OCI-LY3 (cell line): ENCODE results near the gene ARHGEF17.

Source experiments
- H2AFZ ChIP-seq: fragments of 200-600, 300-600 bp; shearing (Covaris generic); 2 replicates; pipeline ENCODE4 v1.6.0; 2014; ENCODE audit warnings: antibody characterized with exemption, low read depth, low read length
- H3K27ac ChIP-seq: fragments of 200-600, 300-600 bp; sonication (generic); 2 replicates; pipeline ENCODE4 v1.5.1; 2014; ENCODE audit warnings: mild to moderate bottlenecking, low read length, moderate library complexity, mixed read lengths
- H3K27me3 ChIP-seq: fragments of 200-600, 300-600 bp; sonication (generic); 2 replicates; pipeline ENCODE4 v1.6.1; 2014; ENCODE audit warnings: low read depth, low read length, mixed read lengths
- H3K36me3 ChIP-seq: fragments of 200-600, 300-600 bp; sonication (generic); replicated peaks from 2 replicates; pipeline ENCODE3; 2014; ENCODE audit warnings: low read depth, low read length, mixed read lengths
- H3K4me1 ChIP-seq: fragments of 300-600, 200-600 bp; sonication (generic); 2 replicates; pipeline ENCODE4 v1.6.1; 2014; ENCODE audit warnings: low read length, mixed read lengths
- H3K4me2 ChIP-seq: fragments of 200-600, 300-600 bp; sonication (generic); 2 replicates; pipeline ENCODE4 v1.6.1; 2014; ENCODE audit warnings: low read length, mixed read lengths
- H3K4me3 ChIP-seq: fragments of 300-600, 200-600 bp; sonication (generic); 2 replicates; pipeline ENCODE4 v1.5.1; 2014; ENCODE audit warnings: antibody characterized with exemption, mild to moderate bottlenecking, low read length, moderate library complexity
- H3K79me2 ChIP-seq: fragments of 300-600, 200-600 bp; shearing (Covaris generic); 2 replicates; pipeline ENCODE4 v1.6.1; 2014; ENCODE audit warnings: mild to moderate bottlenecking, low read length, mixed read lengths
- H3K9ac ChIP-seq: fragments of 300-600, 200-600 bp; shearing (Covaris generic); 2 replicates; pipeline ENCODE4 v1.6.0; 2014; ENCODE audit warnings: mild to moderate bottlenecking, low read length, moderate library complexity
- H3K9me3 ChIP-seq: fragments of 200-600, 300-600 bp; shearing (Covaris generic); 2 replicates; pipeline ENCODE4 v1.6.1; 2014; ENCODE audit warnings: low read length, mixed read lengths; ENCODE audit not compliant: insufficient read depth
- H4K20me1 ChIP-seq: fragments of 200-600, 300-600 bp; sonication (generic); 2 replicates; pipeline ENCODE4 v1.6.1; 2016; ENCODE audit warnings: low read length, mixed read lengths; ENCODE audit not compliant: insufficient read depth
- CTCF ChIP-seq: fragments of 200-600, 300-600 bp; sonication (generic); IDR thresholded peaks from 2 replicates; pipeline ENCODE4 v1.5.1; 2014; ENCODE audit warnings: antibody characterized with exemption, low read length, low read depth
- EZH2phosphoT487 ChIP-seq: fragments of 200-600 bp; shearing (Covaris generic); IDR thresholded peaks from 2 replicates; pipeline ENCODE4 v1.6.1; 2018; ENCODE audit warnings: antibody characterized with exemption, mixed run types, low read depth

The ARHGEF17 gene

GRCh38 chr11:73367482-73368024 is 59.5 kb downstream of the ARHGEF17 start:
- Histone ChIP-seq H3K27ac (no peak overlapping the region), H3K79me2 (no peaks in the 10 kb centered on the region), H3K4me1 (peaks cover 19% of the 10 kb centered on the region), H2AFZ (peak overlapping the region; percentile 46; the same call in 1 of the 2 replicates), H3K4me2 (peak overlapping the region; percentile 27), H3K36me3 (no peaks in the 10 kb centered on the region), H3K9ac (no peak overlapping the region), H3K4me3 (no peak overlapping the region), H3K9me3 (no peaks in the 10 kb centered on the region), H4K20me1 (no peaks in the 10 kb centered on the region), H3K27me3 (no peaks in the 10 kb centered on the region)
- TF ChIP-seq EZH2phosphoT487 (no peak), CTCF (no peak)

- peaks cover 17% of the 10 kb centered on the region for H3K4me1 ChIP-seq
- H3K4me2 ChIP-seq: no peak overlapping the region
- no peaks in the 10 kb centered on the region for H3K36me3 ChIP-seq
- H3K27ac ChIP-seq: no peak overlapping the region
- H3K4me3 ChIP-seq: no peak overlapping the region
- H3K27me3 ChIP-seq: no peaks in the 10 kb centered on the region
- TF ChIP-seq CTCF (no peak), EZH2phosphoT487 (no peak)
- H3K9ac ChIP-seq: no peak overlapping the region
- H3K9me3 ChIP-seq: no peaks in the 10 kb centered on the region
- H3K79me2 ChIP-seq: peaks cover 12% of the 10 kb centered on the region
- H2AFZ ChIP-seq: no peak overlapping the region
- H4K20me1 ChIP-seq: peaks cover 2% of the 10 kb centered on the region; the same call in 1 of the 2 replicates
Measured at GRCh38 chr11:73372375-73372993, 64.4 kb downstream of the ARHGEF17 start.

GRCh38 chr11:73374151-73374550 is 66.1 kb downstream of the ARHGEF17 start:
- no peak overlapping the region for H2AFZ ChIP-seq
- H3K4me1 ChIP-seq: peaks cover 24% of the 10 kb centered on the region
- TF ChIP-seq CTCF: no peak
- TF ChIP-seq EZH2phosphoT487: no peak
- no peak overlapping the region for H3K9ac ChIP-seq
- H3K27ac ChIP-seq: no peak overlapping the region
- H3K79me2 ChIP-seq: peaks cover 29% of the 10 kb centered on the region
- peaks cover 18% of the 10 kb centered on the region for H4K20me1 ChIP-seq
- no peaks in the 10 kb centered on the region for H3K9me3 ChIP-seq
- no peak overlapping the region for H3K4me3 ChIP-seq
- H3K36me3 ChIP-seq: no peaks in the 10 kb centered on the region
- H3K27me3 ChIP-seq: no peaks in the 10 kb centered on the region
- no peak overlapping the region for H3K4me2 ChIP-seq

- Histone ChIP-seq H3K27me3 (no peaks in the 10 kb centered on the region), H3K79me2 (peaks cover 45% of the 10 kb centered on the region), H3K9ac (peak overlapping the region; percentile 55), H2AFZ (peak overlapping the region; percentile 95), H3K4me1 (peaks cover 26% of the 10 kb centered on the region), H3K36me3 (no peaks in the 10 kb centered on the region), H4K20me1 (peaks cover 35% of the 10 kb centered on the region), H3K4me3 (peak overlapping the region; percentile 88), H3K4me2 (peak overlapping the region; percentile 76), H3K9me3 (no peaks in the 10 kb centered on the region), H3K27ac (no peak overlapping the region)
- TF ChIP-seq EZH2phosphoT487: no peak
- TF ChIP-seq CTCF: no peak
Measured at GRCh38 chr11:73375830-73376159, 67.7 kb downstream of the ARHGEF17 start.
